IMR-90 (cell line): ENCODE measurements around the gene NEK11. TPM values are rescaled to one million over a fixed set of nuclear protein-coding genes. Genes with fewer than 3 reads are reported as not detected.

Experiments used
- ATAC-seq: fragments of 200-7000 bp; cut with Tn5 transposase; 2 replicates; pipeline ENCODE4 v1.9.1; 2020; ENCODE audit warnings: low read depth, mild to moderate bottlenecking, moderate library complexity
- BruUV-seq: library from RNA; stranded (reverse); fragments of 400-500 nt; replicated peaks from 2 replicates; lab custom pipeline; 2021; lab: Mats Ljungman, UMichigan
- CTCF ChIA-PET: fragments of 300-600 bp; formaldehyde crosslinking; extraction: SDS; loops from one replicate; lab custom pipeline; 2021; ENCODE audit warnings: antibody characterized with exemption; lab: Yijun Ruan, JAX
- POLR2A ChIA-PET: fragments of 300-600 bp; sonication (Branson Sonifier 250); formaldehyde crosslinking; loops from one replicate; lab custom pipeline; 2022; ENCODE audit warnings: antibody characterized with exemption; ENCODE audit not compliant: unreplicated experiment; lab: Charles Lee
- DNase-seq: peaks from one replicate; pipeline ENCODE4 v3.0.0; 2013
- H2AFZ ChIP-seq: replicated peaks from 2 replicates; pipeline ENCODE3; 2013; ENCODE audit warnings: low read length, mild to moderate bottlenecking; ENCODE audit not compliant: poor library complexity
- H2AK5ac ChIP-seq: 2 replicates; pipeline ENCODE4 v1.6.1; 2013; ENCODE audit warnings: low read depth, low read length, inconsistent platforms
- H2AK9ac ChIP-seq: replicated peaks from 2 replicates; pipeline ENCODE3; 2013; ENCODE audit warnings: mild to moderate bottlenecking, low read depth, low read length, moderate library complexity; ENCODE audit not compliant: poor library complexity
- H2BK120ac ChIP-seq: 2 replicates; pipeline ENCODE4 v1.6.1; 2013; ENCODE audit warnings: low read depth, low read length, inconsistent platforms
- H2BK15ac ChIP-seq: 3 replicates; pipeline ENCODE4 v1.6.1; 2013; ENCODE audit warnings: low read depth, low read length, inconsistent platforms
- H2BK20ac ChIP-seq: 2 replicates; pipeline ENCODE4 v1.6.1; 2013; ENCODE audit warnings: low read depth, mild to moderate bottlenecking, inconsistent platforms, low read length, moderate library complexity
- H2BK5ac ChIP-seq: 2 replicates; pipeline ENCODE4 v1.6.1; 2013; ENCODE audit warnings: mild to moderate bottlenecking, low read depth, low read length, inconsistent platforms; ENCODE audit not compliant: poor library complexity, severe bottlenecking
- H3K14ac ChIP-seq: replicated peaks from 2 replicates; pipeline ENCODE4 v1.6.1; 2013; ENCODE audit warnings: low read depth, low read length, inconsistent platforms
- H3K18ac ChIP-seq: 2 replicates; pipeline ENCODE4 v1.6.1; 2013; ENCODE audit warnings: low read depth, low read length, control low read depth
- H3K23ac ChIP-seq: 2 replicates; pipeline ENCODE4 v1.6.1; 2013; ENCODE audit warnings: low read depth, low read length, inconsistent platforms
- H3K27ac ChIP-seq: 2 replicates; pipeline ENCODE4 v1.5.1; 2013; ENCODE audit warnings: mild to moderate bottlenecking, control low read depth, low read length; ENCODE audit not compliant: insufficient read depth
- H3K27me3 ChIP-seq: 2 replicates; pipeline ENCODE4 v1.6.1; 2013; ENCODE audit warnings: low read length; ENCODE audit not compliant: control insufficient read depth, insufficient read depth
- H3K36me3 ChIP-seq: 2 replicates; pipeline ENCODE4 v1.6.1; 2013; ENCODE audit warnings: low read length, mixed read lengths; ENCODE audit not compliant: control insufficient read depth, insufficient read depth
- H3K4ac ChIP-seq: 2 replicates; pipeline ENCODE4 v1.6.1; 2013; ENCODE audit warnings: low read depth, low read length, inconsistent platforms
- H3K4me1 ChIP-seq: 2 replicates; pipeline ENCODE4 v1.6.1; 2013; ENCODE audit warnings: low read length, mixed read lengths; ENCODE audit not compliant: control insufficient read depth, insufficient read depth
- H3K4me2 ChIP-seq: 2 replicates; pipeline ENCODE4 v1.6.1; 2013; ENCODE audit warnings: low read depth, mild to moderate bottlenecking, control low read depth, low read length, moderate library complexity
- H3K4me3 ChIP-seq: 2 replicates; pipeline ENCODE4 v1.5.1; 2013; ENCODE audit warnings: low read depth, mild to moderate bottlenecking, control low read depth, low read length, moderate library complexity; ENCODE audit not compliant: insufficient read depth
- H3K56ac ChIP-seq: 2 replicates; pipeline ENCODE4 v1.6.1; 2013; ENCODE audit warnings: low read length, inconsistent platforms; ENCODE audit not compliant: insufficient read depth; ENCODE audit errors: extremely low read depth
- H3K79me1 ChIP-seq, 2 experiments: 2 replicates each; pipeline ENCODE4 v1.6.1; 2013; ENCODE audit warnings: low read length in 2 of 2, inconsistent platforms in 1 of 2, low read depth in 1 of 2
- H3K9ac ChIP-seq: 2 replicates; pipeline ENCODE4 v1.6.1; 2013; ENCODE audit warnings: low read depth, low read length, control low read depth
- H3K9me1 ChIP-seq: 2 replicates; pipeline ENCODE4 v1.6.1; 2013; ENCODE audit warnings: low read length, inconsistent platforms; ENCODE audit not compliant: insufficient read depth
- H3K9me3 ChIP-seq: 2 replicates; pipeline ENCODE4 v1.6.1; 2013; ENCODE audit warnings: low read length; ENCODE audit not compliant: control insufficient read depth, insufficient read depth
- H4K20me1 ChIP-seq: 2 replicates; pipeline ENCODE4 v1.6.1; 2013; ENCODE audit warnings: low read length, inconsistent platforms; ENCODE audit not compliant: insufficient read depth
- H4K5ac ChIP-seq: 2 replicates; pipeline ENCODE4 v1.6.1; 2013; ENCODE audit warnings: mild to moderate bottlenecking, low read depth, low read length, control low read depth
- H4K8ac ChIP-seq, 2 experiments: 2 replicates each; pipeline ENCODE4 v1.6.1; 2013; ENCODE audit warnings: low read depth in 2 of 2, low read length in 2 of 2, control low read depth in 1 of 2, inconsistent platforms in 1 of 2
- H4K91ac ChIP-seq: 2 replicates; pipeline ENCODE4 v1.6.1; 2013; ENCODE audit warnings: low read depth, low read length, inconsistent platforms; ENCODE audit not compliant: insufficient read depth
- BHLHE40 ChIP-seq: fragments of 150-350 bp; IDR thresholded peaks from 2 replicates; pipeline ENCODE4 v1.6.1; 2016; ENCODE audit warnings: mild to moderate bottlenecking, low read depth, low read length
- CEBPB ChIP-seq: IDR thresholded peaks from 2 replicates; pipeline ENCODE4 v1.6.1; 2012; ENCODE audit warnings: low read depth, low read length, improper control_type of control experiment
- CHD1 ChIP-seq: IDR thresholded peaks from 2 replicates; pipeline ENCODE4 v1.6.1; 2012; ENCODE audit warnings: low read depth, low read length, improper control_type of control experiment
- FOS ChIP-seq: fragments of 150-350 bp; IDR thresholded peaks from 2 replicates; pipeline ENCODE4 v1.6.1; 2016; ENCODE audit warnings: low read depth, low read length
- MAFK ChIP-seq: IDR thresholded peaks from 2 replicates; pipeline ENCODE4 v1.6.1; 2012; ENCODE audit warnings: low read depth, low read length, improper control_type of control experiment
- MAZ ChIP-seq: IDR thresholded peaks from 2 replicates; pipeline ENCODE4 v1.6.1; 2012; ENCODE audit warnings: low read depth, mild to moderate bottlenecking, low read length, improper control_type of control experiment, moderate library complexity, borderline replicate concordance
- MXI1 ChIP-seq: IDR thresholded peaks from 2 replicates; pipeline ENCODE4 v1.6.1; 2012; ENCODE audit warnings: low read depth, mild to moderate bottlenecking, low read length, moderate library complexity, borderline replicate concordance
- NFE2L2 ChIP-seq: fragments of 150-350 bp; IDR thresholded peaks from 2 replicates; pipeline ENCODE4 v1.6.1; 2016; ENCODE audit warnings: low read depth, mild to moderate bottlenecking, low read length
- POLR2A ChIP-seq: IDR thresholded peaks from 2 replicates; pipeline ENCODE4 v1.6.1; 2012; ENCODE audit warnings: mild to moderate bottlenecking, low read depth, low read length
- RAD21 ChIP-seq: IDR thresholded peaks from 2 replicates; pipeline ENCODE4 v1.6.1; 2012; ENCODE audit warnings: low read length, improper control_type of control experiment
- RCOR1 ChIP-seq: IDR thresholded peaks from 2 replicates; pipeline ENCODE4 v1.6.1; 2012; ENCODE audit warnings: mild to moderate bottlenecking, low read length, improper control_type of control experiment; ENCODE audit not compliant: insufficient replicate concordance
- RFX5 ChIP-seq: IDR thresholded peaks from 2 replicates; pipeline ENCODE4 v1.8.0; 2012; ENCODE audit warnings: low read depth, mild to moderate bottlenecking, low read length, moderate library complexity
- SMC3 ChIP-seq: fragments of 150-350 bp; IDR thresholded peaks from 2 replicates; pipeline ENCODE4 v1.6.1; 2016; ENCODE audit warnings: low read depth, mild to moderate bottlenecking, antibody characterized with exemption, low read length, moderate library complexity
- WGBS, 2 experiments: methylation state at CpG; one replicate each; pipeline versions ENCODE4 v1.1.5 to v1.1.7; 2013; ENCODE audit warnings: missing lambda C conversion rate in 2 of 2; ENCODE audit not compliant: insufficient read length in 1 of 2; ENCODE audit errors: extremely low coverage in 2 of 2; 5-methylcytosine and 5-hydroxymethylcytosine counted together
- dilution Hi-C: fragments of 300-500 bp; cut with HindIII; formaldehyde crosslinking; loops from one replicate; pipeline ENCODE4 v1.14.3; 2018; ENCODE audit warnings: low sequenced_read_pairs; ENCODE audit not compliant: unreplicated experiment
- in situ Hi-C: fragments of 300-500 bp; cut with MboI; formaldehyde crosslinking; loops from 3 replicates; pipeline ENCODE4 v1.14.3; 2019; ENCODE audit warnings: low sequenced_read_pairs, inconsistent platforms, mixed read lengths
- intact Hi-C: fragments of 100-400 bp; cut with micrococcal nuclease; formaldehyde crosslinking; loops from 2 replicates; pipeline ENCODE4 v1.10.0; 2022
- polyA plus RNA-seq, 3 experiments: library from polyadenylated mRNA; depleted of rRNA; stranded (reverse); fragments of >200 nt; gene quantifications; 2 replicates each; pipeline ENCODE4 v1.2.3, GENCODE V29; 2012; ENCODE audit warnings: low replicate concordance in 1 of 3
- total RNA-seq: library from RNA; depleted of rRNA; stranded (reverse); fragments of >200 nt; gene quantifications from 2 replicates; pipeline ENCODE4 v1.2.3, GENCODE V29; 2012
- TF ChIP-seq, protein P1 (sequence below): conservative IDR thresholded peaks from 2 replicates; pipeline ENCODE4 v1.5.1; 2012; ENCODE audit warnings: mild to moderate bottlenecking, low read depth, low read length, improper control_type of control experiment
- TF ChIP-seq, protein P2 (sequence below): fragments of 150-350 bp; IDR thresholded peaks from 2 replicates; pipeline ENCODE4 v1.6.1; 2016; ENCODE audit warnings: low read depth, mild to moderate bottlenecking, low read length, moderate library complexity, borderline replicate concordance
- TF ChIP-seq, protein P3 (sequence below): fragments of 150-350 bp; IDR thresholded peaks from 2 replicates; pipeline ENCODE4 v1.6.1; 2017; ENCODE audit warnings: mild to moderate bottlenecking, antibody characterized with exemption, low read length, low read depth

The NEK11 gene
- total and polyA plus RNA-seq, 2 of the 4 experiments (the other 2 are of a cell fraction) = 1.1 to 1.6 TPM

DNA sequence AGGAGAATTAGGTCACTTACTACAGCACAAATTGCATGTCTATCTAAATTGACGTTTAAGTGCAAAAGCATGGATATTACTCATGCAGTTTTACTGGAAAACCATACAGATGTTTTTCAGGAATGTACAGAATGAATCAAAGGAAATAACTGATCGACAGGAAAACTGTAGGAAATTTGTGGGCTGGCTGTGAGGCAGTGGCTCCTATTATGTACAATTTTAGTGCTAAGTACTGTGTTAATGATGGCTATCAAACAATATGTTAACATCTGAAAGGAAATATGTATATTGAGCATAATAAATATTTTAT is 361.8 kb downstream of the NEK11 start:
- Histone ChIP-seq H4K91ac (no peak overlapping the region), H3K4me3 (no peak overlapping the region), H2AFZ (no peak overlapping the region), H2AK5ac (no peak overlapping the region), H3K9me3 (no peaks in the 10 kb centered on the region), H2BK20ac (no peak overlapping the region), H3K4ac (no peak overlapping the region), H3K9me1 (peaks cover 2% of the 10 kb centered on the region; the same call in 1 of the 2 replicates), H3K4me1 (no peaks in the 10 kb centered on the region), H3K23ac (no peak overlapping the region), H3K36me3 (peaks cover 11% of the 10 kb centered on the region), H3K79me1 (peaks cover 0 to 5% of the 10 kb centered on the region in 2 experiments; a peak in 1 of 4 replicates), H3K9ac (no peak overlapping the region), H4K8ac (no peak overlapping the region), H3K18ac (no peak overlapping the region), H2BK15ac (no peak overlapping the region), H2BK5ac (no peak overlapping the region), H2BK120ac (no peak overlapping the region), H4K20me1 (no peaks in the 10 kb centered on the region), H3K4me2 (no peak overlapping the region), H2AK9ac (no peak overlapping the region), H3K14ac (no peak overlapping the region), H4K5ac (no peak overlapping the region), H3K56ac (no peak overlapping the region), H3K27me3 (no peaks in the 10 kb centered on the region; the same call in 1 of the 2 replicates), H3K27ac (no peak overlapping the region)
- TF ChIP-seq CEBPB (no peak), BHLHE40 (no peak), CHD1 (no peak), SMC3 (no peak), RFX5 (no peak), RAD21 (no peak), MAZ (no peak), MXI1 (no peak), POLR2A (no peak), FOS (no peak), NFE2L2 (no peak), RCOR1 (no peak), MAFK (no peak)
- TF ChIP-seq, protein P1, sequence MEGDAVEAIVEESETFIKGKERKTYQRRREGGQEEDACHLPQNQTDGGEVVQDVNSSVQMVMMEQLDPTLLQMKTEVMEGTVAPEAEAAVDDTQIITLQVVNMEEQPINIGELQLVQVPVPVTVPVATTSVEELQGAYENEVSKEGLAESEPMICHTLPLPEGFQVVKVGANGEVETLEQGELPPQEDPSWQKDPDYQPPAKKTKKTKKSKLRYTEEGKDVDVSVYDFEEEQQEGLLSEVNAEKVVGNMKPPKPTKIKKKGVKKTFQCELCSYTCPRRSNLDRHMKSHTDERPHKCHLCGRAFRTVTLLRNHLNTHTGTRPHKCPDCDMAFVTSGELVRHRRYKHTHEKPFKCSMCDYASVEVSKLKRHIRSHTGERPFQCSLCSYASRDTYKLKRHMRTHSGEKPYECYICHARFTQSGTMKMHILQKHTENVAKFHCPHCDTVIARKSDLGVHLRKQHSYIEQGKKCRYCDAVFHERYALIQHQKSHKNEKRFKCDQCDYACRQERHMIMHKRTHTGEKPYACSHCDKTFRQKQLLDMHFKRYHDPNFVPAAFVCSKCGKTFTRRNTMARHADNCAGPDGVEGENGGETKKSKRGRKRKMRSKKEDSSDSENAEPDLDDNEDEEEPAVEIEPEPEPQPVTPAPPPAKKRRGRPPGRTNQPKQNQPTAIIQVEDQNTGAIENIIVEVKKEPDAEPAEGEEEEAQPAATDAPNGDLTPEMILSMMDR = no peak
- TF ChIP-seq, protein P2, sequence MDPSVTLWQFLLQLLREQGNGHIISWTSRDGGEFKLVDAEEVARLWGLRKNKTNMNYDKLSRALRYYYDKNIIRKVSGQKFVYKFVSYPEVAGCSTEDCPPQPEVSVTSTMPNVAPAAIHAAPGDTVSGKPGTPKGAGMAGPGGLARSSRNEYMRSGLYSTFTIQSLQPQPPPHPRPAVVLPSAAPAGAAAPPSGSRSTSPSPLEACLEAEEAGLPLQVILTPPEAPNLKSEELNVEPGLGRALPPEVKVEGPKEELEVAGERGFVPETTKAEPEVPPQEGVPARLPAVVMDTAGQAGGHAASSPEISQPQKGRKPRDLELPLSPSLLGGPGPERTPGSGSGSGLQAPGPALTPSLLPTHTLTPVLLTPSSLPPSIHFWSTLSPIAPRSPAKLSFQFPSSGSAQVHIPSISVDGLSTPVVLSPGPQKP = no peak
- TF ChIP-seq, protein P3, sequence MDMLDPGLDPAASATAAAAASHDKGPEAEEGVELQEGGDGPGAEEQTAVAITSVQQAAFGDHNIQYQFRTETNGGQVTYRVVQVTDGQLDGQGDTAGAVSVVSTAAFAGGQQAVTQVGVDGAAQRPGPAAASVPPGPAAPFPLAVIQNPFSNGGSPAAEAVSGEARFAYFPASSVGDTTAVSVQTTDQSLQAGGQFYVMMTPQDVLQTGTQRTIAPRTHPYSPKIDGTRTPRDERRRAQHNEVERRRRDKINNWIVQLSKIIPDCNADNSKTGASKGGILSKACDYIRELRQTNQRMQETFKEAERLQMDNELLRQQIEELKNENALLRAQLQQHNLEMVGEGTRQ = no peak
- POLR2A ChIA-PET = no interaction called here
- no CpG with 5 or more reads among the region's 2 CpGs for WGBS, 2 experiments
- in situ Hi-C loops = no loop called here
- no TSS peak for BruUV-seq
- ATAC-seq = no peak
- CTCF ChIA-PET = no interaction called here
- dilution Hi-C loops = no loop called here
- intact Hi-C loops = no loop called here
- DNase-seq = no peak
